ENCODE data around the gene IRF2.

Gene IRF2

DNA sequence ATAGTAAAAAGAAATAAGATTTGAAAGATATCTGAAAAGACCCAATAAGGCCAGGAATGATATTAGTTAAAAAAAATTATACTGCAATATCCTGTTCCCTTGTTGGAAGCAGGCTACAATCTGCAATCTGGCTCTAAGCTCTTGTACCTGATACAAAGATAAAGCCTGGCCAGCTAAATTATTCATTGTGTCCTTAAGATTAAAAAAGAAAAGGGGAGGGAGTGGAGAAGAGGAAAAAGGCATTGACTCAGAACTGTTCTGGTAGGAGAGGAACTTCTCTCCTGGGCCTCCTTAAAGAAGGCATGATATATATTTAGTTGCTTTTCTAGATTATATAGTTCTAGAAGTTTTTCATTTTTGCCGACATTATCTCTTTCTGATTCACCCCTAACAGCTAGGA is 46.7 kb downstream of the IRF2 start:
- no peak for DNase-seq

GRCh38 chr4:184427093-184427492 is 47.3 kb downstream of the IRF2 start:
- no peak for DNase-seq

GRCh38 chr4:184424993-184425758 is 49.2 kb downstream of the IRF2 start:
- no peak for DNase-seq

DNA sequence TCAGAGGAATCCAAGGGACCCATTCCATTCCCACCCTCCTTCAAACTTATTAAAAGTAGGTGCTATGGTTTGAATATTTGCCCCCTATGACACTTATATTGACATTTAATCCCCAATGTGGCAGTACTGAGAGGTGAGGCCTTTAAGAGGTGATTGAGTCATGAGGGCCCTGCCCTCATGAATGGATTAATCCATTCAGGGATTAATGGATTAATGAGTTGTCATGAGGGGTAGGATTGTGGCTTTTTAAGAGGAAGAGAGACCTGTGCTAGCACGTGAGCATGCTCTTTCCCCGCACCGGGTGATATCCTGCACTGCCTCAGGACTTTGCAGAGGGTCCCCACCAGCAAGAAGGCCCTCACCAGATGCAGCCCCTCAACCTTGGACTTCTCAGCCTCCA is 50.1 kb downstream of the IRF2 start:
- DNase-seq = no peak

DNA sequence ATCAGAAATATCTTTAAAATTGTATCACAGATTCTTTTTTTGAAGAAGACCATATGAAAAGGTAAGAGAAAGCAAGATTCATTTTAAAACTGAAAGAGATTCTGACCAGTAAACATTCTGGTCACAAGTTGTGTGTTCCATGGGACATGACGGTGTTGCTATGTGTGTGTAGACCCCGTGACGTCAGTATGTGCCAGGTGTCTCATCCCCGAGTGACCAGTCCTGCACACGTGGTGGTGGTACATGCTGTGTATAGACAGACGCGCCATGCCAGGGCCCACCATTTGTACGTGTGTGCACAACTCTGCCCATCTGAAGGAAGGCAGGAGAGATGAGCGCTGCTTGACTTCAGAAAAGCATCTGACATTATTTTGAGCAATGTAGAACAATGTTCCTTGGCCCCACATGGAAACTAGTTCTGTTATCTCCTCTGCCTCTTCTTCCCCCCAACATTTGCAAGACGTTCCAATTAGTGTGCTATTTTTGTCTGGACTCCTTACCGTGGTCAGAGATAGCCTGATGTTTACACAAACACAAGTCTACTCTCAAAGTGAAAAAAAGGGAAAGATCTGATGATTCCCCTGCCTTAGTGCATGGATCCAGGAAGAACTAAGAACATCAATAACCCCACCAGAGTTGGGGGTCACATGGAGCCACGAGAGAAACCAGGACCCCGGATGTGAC is 51.2 kb downstream of the IRF2 start:
- DNase-seq = no peak

DNA sequence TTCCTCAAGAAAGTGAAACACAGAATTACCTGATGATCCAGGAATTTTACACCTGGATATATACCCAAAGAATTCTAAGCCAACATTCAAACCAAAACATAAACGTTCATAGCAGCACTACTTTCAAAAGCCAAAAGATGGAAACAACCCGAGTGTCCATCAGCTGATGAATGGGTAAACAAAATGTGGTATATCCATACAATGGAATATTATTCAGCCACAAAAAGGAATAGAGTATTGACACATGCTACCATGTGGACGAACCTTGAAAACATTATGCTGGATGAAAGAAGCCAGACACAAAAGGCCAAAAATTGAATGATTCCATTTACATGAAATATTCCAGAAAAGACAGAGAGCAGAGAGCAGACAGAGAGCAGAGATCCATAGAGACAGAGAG is 52.0 kb downstream of the IRF2 start:
- DNase-seq = no peak

DNA sequence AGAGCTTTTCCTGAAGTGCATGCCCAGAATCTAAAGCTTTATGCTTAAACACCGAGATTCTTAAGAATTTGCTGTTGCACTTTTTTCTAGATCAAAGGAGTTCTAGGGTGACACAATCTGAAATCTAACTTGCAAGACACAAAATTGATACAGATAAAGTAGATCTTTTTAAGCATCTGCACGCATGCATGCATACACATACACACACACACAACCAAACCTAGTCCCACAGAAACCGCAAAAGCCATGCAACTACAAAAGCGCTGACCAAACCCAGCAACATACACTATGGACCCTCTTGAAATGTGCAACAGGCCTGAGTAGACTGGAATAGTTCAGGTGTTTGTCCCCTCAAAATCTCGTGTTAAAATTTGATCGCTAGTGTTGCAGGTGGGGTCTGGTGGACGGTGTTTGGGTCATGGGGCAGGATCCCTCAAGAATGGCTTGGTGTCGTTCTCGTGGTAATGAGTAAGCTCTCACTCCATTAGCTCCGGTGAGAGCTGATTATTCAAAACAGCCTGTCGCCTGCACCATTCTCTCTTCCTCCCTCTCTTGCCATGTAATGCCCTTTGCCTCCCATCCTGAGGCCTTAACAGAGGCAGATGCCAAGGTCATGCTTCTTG is 52.7 kb downstream of the IRF2 start:
- peak; percentile 19 for DNase-seq

DNA sequence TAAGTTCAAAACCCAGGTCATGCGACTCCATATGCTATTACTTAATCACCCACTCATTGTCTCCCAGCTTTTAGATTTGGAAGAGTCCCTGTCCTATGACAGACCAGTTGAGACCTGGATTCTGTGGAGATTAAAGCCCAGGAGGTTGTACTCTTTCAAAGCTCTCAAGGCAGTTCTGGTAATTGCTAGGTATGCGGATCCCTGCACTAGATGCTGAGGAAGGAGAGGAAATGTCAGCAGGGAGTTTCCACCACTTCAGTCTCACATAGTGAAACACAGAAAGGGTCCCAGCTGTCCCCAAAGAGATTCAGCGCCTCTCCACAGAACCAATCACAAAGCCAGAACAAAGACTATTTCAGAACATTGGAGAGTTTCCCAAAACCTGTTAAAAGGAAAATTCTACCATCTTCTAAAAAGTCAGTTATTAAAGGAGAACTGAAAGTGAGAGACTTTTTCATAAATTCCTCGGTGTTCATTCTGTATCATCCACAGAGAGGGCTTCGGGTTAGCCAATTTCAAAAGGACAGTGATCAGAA is 53.4 kb downstream of the IRF2 start:
- DNase-seq = peak; percentile 17

DNA sequence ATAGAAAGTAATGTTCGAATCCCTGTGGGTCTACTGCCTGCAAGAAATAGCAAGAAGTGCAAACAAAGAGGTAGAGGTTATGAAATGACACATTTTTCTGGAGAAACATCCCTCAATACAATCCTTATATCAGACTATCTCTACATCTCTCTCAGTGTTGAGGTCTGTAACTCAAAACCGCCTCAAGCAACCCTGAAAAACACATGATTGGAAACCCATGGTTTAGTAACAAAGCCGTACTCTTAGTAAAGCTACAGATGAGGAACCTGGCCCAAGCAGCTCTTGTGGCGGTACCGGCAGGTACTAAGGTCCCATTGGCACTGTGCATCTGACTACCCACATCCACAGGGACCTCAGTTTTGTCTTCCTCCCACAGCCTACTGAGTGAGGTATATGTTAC is 53.9 kb downstream of the IRF2 start:
- peak; percentile 13 for DNase-seq

DNA sequence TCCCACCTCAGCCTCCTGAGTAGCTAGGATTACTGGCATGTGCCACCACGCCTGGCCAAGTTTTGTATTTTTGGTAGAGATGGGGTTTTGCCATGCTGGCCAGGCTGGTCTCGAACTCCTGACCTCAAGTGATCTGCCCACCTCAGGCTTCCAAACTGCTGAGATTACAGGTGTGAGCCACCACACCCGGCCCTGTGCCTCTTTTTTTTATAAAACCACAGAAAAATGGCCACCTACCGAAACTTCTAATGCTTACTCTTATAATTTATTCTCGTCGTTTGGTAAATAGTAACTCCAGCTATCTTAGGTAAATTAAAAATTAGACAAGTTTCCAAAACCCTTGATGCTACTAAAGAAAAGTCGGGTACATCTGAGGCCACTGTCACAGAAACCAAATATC is 54.4 kb downstream of the IRF2 start:
- DNase-seq = no peak

GRCh38 chr4:184417802-184418511 is 56.4 kb downstream of the IRF2 start:
- peak; percentile 31 for DNase-seq

- DNase-seq = peak; percentile 58
These were observed 57.2 kb downstream of the IRF2 start for GRCh38 chr4:184416913-184417734.

DNA sequence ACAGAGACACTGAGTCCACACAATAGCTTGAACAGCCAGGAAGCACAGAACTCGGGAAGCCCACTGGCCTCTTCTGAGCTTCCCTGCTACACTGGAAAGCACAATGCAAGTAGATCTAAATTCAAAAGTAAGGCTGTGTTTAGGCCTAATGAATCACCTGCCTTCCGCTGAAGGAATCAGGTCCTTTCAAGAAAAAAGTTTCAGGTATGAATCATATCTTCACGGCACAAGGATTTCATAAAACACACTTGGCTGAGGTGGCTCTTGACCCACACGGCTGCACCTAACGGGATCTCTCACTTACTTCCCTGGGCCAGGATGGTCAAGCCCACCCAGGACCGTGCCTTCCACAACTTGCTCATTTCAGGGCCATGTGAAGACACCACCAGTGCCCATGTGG is 59.3 kb downstream of the IRF2 start:
- DNase-seq = no peak

- DNase-seq = no peak
These were observed 60.9 kb downstream of the IRF2 start for GRCh38 chr4:184413261-184414046.

DNA sequence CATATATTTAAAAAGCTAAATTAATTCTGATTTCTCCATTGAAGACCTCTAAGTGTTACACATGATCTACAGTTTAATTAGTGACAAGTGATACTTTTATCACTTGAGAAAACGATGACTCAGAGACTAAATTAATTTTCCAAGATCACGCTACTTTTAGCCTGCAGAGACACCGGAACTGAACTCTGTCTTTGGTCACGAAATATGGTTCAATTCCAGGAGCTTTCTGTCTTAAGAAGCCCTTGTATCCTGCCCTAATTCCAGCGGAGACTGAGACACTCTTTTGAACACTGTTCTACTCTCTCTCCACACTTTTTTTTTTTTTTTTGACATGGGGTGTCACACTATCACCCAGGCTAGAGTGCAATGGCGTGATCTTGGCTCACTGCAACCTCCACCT is 63.6 kb downstream of the IRF2 start:
- DNase-seq = no peak

DNA sequence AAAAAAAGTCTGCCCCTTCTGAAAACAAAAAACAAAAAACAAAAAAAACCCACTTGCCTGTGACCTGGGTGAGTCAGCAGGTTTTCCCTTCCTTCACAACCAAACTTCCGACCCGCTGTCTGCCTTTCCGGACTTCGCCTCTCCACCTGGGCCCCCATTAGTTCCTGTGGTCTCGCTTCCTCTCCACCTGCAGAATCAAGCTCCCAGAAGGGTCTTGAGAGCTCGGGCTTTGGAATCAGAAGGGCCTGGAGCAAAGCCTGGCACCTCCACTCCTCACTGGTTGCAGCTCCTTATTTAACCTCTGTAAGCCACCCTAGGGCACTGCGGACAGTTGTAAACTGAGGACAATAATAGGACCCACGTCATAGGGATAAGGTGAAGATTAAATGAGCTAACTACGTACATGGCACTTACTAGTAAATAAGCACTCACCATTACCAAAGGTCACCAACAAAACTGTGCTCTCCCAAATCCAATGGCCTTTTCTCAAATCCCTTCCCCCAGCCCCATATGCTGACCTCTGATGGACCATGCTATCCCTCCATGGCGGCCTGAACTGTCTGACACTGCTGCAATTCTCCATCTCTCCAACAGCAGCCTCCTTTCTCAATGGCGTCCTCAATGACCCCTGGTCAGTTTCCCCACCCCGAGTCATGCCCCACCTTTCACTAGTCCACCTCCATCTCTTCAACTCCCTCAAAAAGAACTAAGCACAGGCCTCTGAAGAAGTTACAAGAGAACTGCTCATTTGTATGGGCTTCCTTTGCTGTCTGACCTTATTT is 64.2 kb downstream of the IRF2 start:
- peak; percentile 37 for DNase-seq

DNA sequence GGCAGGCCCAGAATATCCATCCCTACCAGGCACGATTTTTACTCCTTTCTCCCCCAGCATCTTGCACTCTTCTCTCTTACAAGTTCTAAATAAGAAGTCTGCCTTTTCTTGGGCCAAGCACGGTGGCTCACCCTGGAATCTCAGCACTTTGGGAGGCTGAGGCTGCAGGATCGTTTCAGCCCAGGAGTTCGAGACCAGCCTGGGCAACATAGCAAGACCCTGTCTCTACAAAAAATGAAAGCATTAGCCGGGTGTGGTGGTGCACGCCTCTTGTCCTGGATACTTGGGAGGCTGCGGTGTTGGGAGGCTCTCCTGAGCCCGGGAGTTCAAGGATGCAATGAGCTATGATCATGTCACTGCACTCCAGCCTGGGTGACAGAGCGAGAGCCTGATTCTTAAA is 64.8 kb downstream of the IRF2 start:
- no peak for DNase-seq

GRCh38 chr4:184408684-184409081 is 65.7 kb downstream of the IRF2 start:
- no peak for DNase-seq

GRCh38 chr4:184408021-184408683 is 66.2 kb downstream of the IRF2 start:
- no peak for DNase-seq

DNA sequence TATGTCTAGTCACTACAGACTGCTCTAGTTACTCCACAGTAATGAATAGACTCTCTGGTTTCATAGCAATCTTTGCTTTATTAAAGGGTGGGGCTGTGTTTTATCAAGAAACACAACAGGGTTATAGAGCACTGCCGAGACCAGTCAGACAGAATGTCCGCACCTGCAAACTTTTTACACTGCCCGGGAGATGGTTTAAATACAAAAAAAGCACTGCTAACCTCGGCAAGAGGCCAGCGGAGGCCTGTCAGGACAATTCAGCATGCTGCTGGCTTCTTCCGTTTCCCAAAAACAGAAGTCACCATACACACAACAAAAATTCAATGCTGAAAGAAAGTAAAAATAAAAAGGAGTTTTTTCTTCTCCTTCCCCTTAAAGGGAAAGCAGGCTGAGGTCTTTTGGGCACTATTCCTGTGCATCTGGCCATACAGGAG is 67.4 kb downstream of the IRF2 start:
- no peak for DNase-seq
